GM21737 (cell line): ENCODE measurements around the gene DIPK1B.

ENCODE experiments used
- ATAC-seq: cut with Tn5 transposase; IDR thresholded peaks from one replicate; pipeline ENCODE4 v1.9.1; 2021; ENCODE audit warnings: mild to moderate bottlenecking, moderate library complexity; ENCODE audit not compliant: unreplicated experiment

DIPK1B gene

GRCh38 chr9:136673088-136673974 lies 39.0 kb upstream of the DIPK1B start:
- no peak for ATAC-seq

GRCh38 chr9:136673975-136674785 lies 38.2 kb upstream of the DIPK1B start:
- no peak for ATAC-seq

- no peak for ATAC-seq
Measured at GRCh38 chr9:136674786-136675349, 37.5 kb upstream of the DIPK1B start.

GRCh38 chr9:136675477-136676296 lies 36.7 kb upstream of the DIPK1B start:
- no peak for ATAC-seq

- no peak for ATAC-seq
Measured at GRCh38 chr9:136676297-136676794, 36.0 kb upstream of the DIPK1B start.

GRCh38 chr9:136676920-136677686 lies 35.3 kb upstream of the DIPK1B start:
- no peak for ATAC-seq

GRCh38 chr9:136678034-136678433 lies 34.3 kb upstream of the DIPK1B start:
- no peak for ATAC-seq

GRCh38 chr9:136678624-136679023 lies 33.7 kb upstream of the DIPK1B start:
- no peak for ATAC-seq

GRCh38 chr9:136679431-136679941 lies 32.9 kb upstream of the DIPK1B start:
- ATAC-seq = no peak

GRCh38 chr9:136681029-136681428 lies 31.3 kb upstream of the DIPK1B start:
- ATAC-seq = no peak

- no peak for ATAC-seq
Measured at GRCh38 chr9:136681945-136682699, 30.2 kb upstream of the DIPK1B start.

GRCh38 chr9:136682710-136683109 lies 29.7 kb upstream of the DIPK1B start:
- ATAC-seq = no peak

- no peak for ATAC-seq
Measured at GRCh38 chr9:136683173-136683745, 29.1 kb upstream of the DIPK1B start.

GRCh38 chr9:136683755-136684154 lies 28.6 kb upstream of the DIPK1B start:
- ATAC-seq = no peak

- ATAC-seq = no peak
Measured at GRCh38 chr9:136684339-136684738, 28.0 kb upstream of the DIPK1B start.

GRCh38 chr9:136684799-136685198 lies 27.6 kb upstream of the DIPK1B start:
- ATAC-seq = no peak

GRCh38 chr9:136685216-136685615 lies 27.2 kb upstream of the DIPK1B start:
- ATAC-seq = no peak

- no peak for ATAC-seq
Measured at GRCh38 chr9:136685790-136686533, 26.4 kb upstream of the DIPK1B start.
